GM18951 (cell line): ENCODE measurements around the gene ATP9A.
"Not testable (repeated sequence)": the region's sequence is repeated elsewhere in the genome, so short reads cannot be mapped to it uniquely, and the experiment has no call there.

Experiments used
- POLR2A ChIP-seq: IDR thresholded peaks from 4 replicates; pipeline ENCODE4 v1.6.1; 2011; ENCODE audit warnings: mild to moderate bottlenecking; ENCODE audit not compliant: insufficient read length, insufficient read depth; ENCODE audit errors: extremely low read depth
- in situ Hi-C: fragments of 300-500 bp; cut with MboI; formaldehyde crosslinking; loops from one replicate; pipeline ENCODE4 v1.12.0; 2022; ENCODE audit warnings: low sequenced_read_pairs, mixed read lengths, inconsistent platforms; ENCODE audit not compliant: unreplicated experiment

The ATP9A gene

DNA sequence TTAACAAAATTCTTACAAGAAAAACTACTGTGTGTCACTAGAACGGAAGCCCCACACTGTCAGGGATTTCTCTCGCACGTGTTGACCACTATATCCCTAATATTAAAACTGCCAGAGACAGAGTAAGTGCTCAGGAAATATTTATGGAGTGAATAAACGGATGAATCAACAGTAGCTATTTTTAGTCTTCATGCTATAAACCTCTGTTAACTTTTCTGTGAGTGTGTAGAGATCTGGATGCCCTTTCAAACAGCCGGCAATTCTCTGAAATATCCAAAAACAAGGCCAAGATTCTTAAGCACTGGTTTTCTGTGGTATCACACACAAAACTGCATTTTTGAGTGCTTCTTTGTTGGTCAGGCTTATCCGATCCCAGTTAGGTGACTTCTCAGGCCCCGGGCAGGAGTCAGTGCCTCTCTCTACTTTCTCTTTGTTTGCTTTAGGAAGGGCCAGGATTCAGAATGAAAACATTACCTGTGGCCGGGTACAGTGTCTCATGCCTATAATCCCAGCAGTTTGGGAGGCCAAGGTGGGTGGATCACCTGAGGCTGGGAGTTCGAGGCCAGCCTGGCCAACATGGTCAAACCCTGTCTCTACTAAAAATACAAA, 15.7 kb downstream of the ATP9A start:
- in situ Hi-C loops = no loop called here
- no peak for TF ChIP-seq POLR2A

DNA sequence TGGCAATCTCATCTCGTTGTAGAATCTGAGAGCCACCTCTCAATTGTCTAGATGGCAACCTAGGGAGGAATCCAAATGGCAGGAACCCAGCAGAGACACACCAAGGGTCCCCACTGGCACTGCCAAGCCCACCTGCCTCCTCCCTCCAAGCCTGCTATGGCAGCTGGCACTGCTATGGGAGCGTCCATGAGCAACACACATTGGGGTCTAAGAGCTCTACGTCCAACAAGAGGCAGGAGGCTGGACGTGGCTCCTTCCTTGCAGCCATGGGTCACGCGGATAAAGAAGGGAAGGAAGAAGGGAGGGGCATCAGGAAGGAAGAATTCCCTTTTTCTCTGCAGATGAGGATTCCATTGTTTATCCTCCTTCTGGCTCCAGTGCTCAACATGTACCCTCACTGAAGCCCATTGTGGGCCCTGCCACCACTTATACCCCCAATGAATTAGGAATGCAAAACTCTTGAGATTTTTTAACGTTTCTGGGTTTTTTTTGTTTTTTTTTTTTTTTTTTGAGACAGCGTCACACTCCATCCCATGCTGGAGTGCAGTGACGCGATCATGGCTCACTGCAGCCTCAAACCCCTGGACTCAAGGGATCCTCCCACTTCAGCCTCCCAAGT, 17.3 kb downstream of the ATP9A start:
- TF ChIP-seq POLR2A = no peak

DNA sequence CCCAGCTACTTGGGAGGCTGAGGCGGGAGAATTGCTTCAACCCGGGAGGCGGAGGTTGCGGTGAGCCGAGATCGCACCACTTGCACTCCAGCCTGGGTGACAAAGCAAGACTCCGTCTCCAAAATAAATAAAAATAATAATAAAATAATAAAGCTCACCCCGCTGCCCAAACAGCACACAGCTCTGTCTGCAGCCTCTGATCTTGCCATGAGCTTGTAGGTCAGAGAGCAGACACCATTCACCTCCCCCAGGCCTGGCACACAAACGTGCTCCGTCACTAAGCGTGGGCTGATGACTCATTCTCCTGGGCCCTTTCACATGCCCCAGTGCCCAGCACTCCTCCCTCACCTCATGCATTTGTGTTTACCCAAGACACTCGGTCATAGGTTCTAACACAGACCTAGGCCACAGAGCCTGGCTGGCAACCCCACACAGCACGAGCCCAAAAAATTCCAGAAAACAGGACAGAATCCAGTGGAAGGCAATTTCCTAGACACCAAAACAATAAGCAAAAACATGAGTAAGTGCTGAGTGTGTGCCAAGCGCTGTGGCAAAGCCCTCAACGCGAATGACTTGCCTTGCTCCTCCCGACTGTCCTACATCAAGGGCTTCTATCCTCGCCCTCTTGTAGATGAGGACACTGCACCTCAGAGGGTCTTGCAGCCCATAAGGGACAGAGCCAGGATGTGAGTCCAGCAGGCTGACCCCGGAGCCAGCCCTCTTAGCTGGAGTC, 18.0 kb downstream of the ATP9A start:
- TF ChIP-seq POLR2A = no peak
- in situ Hi-C loops = no loop called here

More for the DNA sequence above, 17.3 kb downstream of the ATP9A start:
- in situ Hi-C loops = no loop called here

DNA sequence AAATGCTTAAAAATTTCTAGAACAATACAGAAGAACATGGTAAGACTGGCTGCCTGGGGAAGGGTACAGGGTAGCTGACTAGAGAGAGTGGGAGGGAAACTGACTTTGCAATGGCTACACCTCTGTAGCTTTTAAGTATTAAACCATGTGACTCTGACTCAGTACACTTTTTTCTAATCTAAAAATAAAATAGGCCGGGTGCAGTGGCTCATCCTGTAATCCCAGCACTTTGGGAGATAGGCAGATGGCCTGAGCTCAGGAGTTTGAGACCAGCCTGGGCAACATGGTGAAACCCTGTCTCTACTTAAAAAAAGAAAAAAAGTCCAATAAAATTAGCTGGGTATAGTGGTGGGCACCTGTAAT, 18.5 kb downstream of the ATP9A start:
- no peak for TF ChIP-seq POLR2A
- in situ Hi-C loops = no loop called here

- in situ Hi-C loops = no loop called here
- TF ChIP-seq POLR2A = no peak
Measured at GRCh38 chr20:51747182-51747911, 20.8 kb downstream of the ATP9A start.

- TF ChIP-seq POLR2A = no peak
- in situ Hi-C loops = no loop called here
Measured at GRCh38 chr20:51745804-51746203, 22.4 kb downstream of the ATP9A start.

- TF ChIP-seq POLR2A = no peak
- in situ Hi-C loops = no loop called here
Measured at GRCh38 chr20:51740838-51741237, 27.4 kb downstream of the ATP9A start.

DNA sequence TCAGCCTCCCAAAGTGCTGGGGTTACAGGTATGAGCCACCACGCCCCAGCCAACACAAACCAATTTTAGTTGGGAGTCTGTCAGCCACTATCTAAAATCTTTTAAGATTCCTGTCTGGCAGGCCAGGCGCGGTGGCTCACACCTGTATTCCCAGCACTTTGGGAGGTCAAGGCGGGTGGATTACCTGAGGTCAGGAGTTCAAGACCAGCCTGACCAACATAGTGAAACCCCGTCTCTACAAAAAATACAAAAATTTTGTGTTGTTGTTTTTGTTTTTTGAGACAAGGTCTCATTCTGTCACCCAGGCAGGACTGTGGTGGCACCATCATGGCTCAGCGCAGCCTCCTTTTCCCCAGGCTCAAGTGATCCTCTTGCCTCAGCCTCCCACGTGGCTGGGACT, 27.9 kb downstream of the ATP9A start:
- in situ Hi-C loops = not testable (repeated sequence)

GRCh38 chr20:51739722-51740249, 28.4 kb downstream of the ATP9A start:
- in situ Hi-C loops = no loop called here
- no peak for TF ChIP-seq POLR2A

DNA sequence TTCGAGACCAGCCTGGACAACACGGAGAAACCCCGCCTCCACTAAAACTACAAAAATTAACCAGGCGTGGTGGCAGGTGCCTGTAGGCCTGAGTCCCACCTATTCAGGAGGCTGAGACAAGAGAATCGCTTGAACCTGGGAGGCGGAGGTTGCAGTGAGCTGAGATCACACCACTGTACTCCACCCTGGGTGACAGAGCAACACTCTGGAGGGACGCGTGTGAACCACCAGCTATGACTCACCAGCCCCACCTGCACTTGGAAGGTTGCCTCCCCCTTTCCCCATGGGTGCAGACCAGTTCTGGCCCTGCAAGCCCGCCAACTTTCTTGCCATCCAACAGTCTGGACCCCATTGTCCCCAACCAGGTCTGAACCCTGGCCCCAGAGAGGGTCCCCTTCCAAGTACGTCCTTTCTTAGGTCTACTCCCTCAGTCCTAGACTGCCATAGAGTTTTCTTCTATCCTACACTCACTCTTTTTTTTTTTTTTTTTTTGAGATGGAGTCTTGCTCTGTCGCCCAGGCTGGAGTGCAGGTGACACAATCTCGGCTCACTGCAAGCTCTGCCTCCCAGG, 29.2 kb downstream of the ATP9A start:
- no peak for TF ChIP-seq POLR2A
- in situ Hi-C loops = no loop called here

DNA sequence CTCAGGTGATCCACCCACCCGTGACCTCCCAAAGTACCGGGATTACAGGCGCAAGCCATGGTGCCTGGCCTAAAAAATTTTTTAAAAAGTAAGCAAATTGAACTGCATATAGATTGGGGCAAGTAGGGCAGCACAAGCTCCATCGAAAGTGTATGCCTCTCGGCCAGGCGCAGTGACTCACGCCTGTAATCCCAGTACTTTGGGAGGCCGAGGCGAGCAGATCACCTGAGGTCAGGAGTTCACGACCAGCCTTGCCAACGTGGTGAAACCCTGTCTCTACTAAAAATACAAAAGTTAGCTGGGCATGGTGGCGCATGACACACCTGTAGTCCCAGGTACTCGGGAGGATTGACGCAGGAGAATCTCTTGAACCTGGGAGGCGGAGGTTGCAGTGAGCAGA, 29.9 kb downstream of the ATP9A start:
- in situ Hi-C loops = not testable (repeated sequence)

GRCh38 chr20:51736947-51737346, 31.2 kb downstream of the ATP9A start:
- no peak for TF ChIP-seq POLR2A
- in situ Hi-C loops = no loop called here
